HCT116 (cell line): ENCODE results near the gene PTTG1IP. TPM values are rescaled to one million over a fixed set of nuclear protein-coding genes. Genes with fewer than 3 reads are reported as not detected.

ENCODE experiments used
- ATAC-seq: fragments of 200-7000 bp; cut with Tn5 transposase; 2 replicates; pipeline ENCODE4 v1.9.1; 2020; ENCODE audit warnings: mild to moderate bottlenecking, moderate library complexity
- BruUV-seq: library from RNA; stranded (reverse); fragments of 400-500 nt; replicated peaks from 2 replicates; lab custom pipeline; 2021; lab: Mats Ljungman, UMichigan
- CTCF ChIA-PET: fragments of 300-600 bp; sonication (Branson Sonifier 250); formaldehyde crosslinking; loops from one replicate; lab custom pipeline; 2021; ENCODE audit warnings: antibody characterized with exemption; lab: Charles Lee
- POLR2A ChIA-PET: fragments of 300-600, 350-600 bp; sonication (Branson Sonifier 250); formaldehyde crosslinking; loops from one replicate; lab custom pipeline; 2021; ENCODE audit warnings: antibody characterized with exemption; lab: Charles Lee
- RAD21 ChIA-PET, 2 experiments: fragments of 300-600 bp; sonication (Branson Sonifier 250); formaldehyde crosslinking; loops; one replicate each; lab custom pipeline; 2023; ENCODE audit warnings: low total read pairs in 2 of 2; ENCODE audit not compliant: uncharacterized antibody in 2 of 2, unreplicated experiment in 2 of 2, low non-redundant PET in 1 of 2; lab: Charles Lee
- DNase-seq: peaks from one replicate; pipeline ENCODE4 v3.0.0-alpha.2; 2010; ENCODE audit warnings: low read depth, low spot score
- H2AFZ ChIP-seq: fragments of 200-600 bp; shearing (Covaris generic), sonication (generic); 2 replicates; pipeline ENCODE4 v1.6.1; 2017; ENCODE audit warnings: low read depth, mixed run types, mixed read lengths, antibody characterized with exemption, low read length; ENCODE audit not compliant: poor library complexity, severe bottlenecking
- H3K27ac ChIP-seq: 2 replicates; pipeline ENCODE4 v1.5.1; 2012; ENCODE audit warnings: low read depth, low read length
- H3K27me3 ChIP-seq: fragments of 200-600 bp; sonication (generic); 2 replicates; pipeline ENCODE4 v1.6.1; 2016; ENCODE audit warnings: mixed run types, low read length, mixed read lengths; ENCODE audit not compliant: insufficient read depth
- H3K36me3 ChIP-seq, 2 experiments: fragments of 200-500 bp in 1 of 2; fragments of 200-600 bp in 1 of 2; sonication (Bioruptor generic) in 1 of 2; sonication (generic) in 1 of 2; 2 replicates each; pipeline versions ENCODE4 v1.5.1 to v1.6.1; 2014 to 2016; ENCODE audit warnings: low read length in 2 of 2, inconsistent platforms in 1 of 2, mixed read lengths in 1 of 2, mixed run types in 1 of 2; ENCODE audit not compliant: insufficient read depth in 2 of 2, control insufficient read depth in 1 of 2
- H3K4me1 ChIP-seq, 2 experiments: fragments of 200-600 bp in 1 of 2; sonication (generic) in 1 of 2; 2 replicates each; pipeline versions ENCODE4 v1.5.1 to v1.6.1; 2012 to 2017; ENCODE audit warnings: low read length in 2 of 2, inconsistent platforms in 1 of 2, mild to moderate bottlenecking in 1 of 2, mixed read lengths in 1 of 2, mixed run types in 1 of 2, moderate library complexity in 1 of 2; ENCODE audit not compliant: insufficient read depth in 2 of 2, control insufficient read depth in 1 of 2
- H3K4me2 ChIP-seq: fragments of 200-600 bp; sonication (generic); 2 replicates; pipeline ENCODE4 v1.6.1; 2017; ENCODE audit warnings: mixed run types, low read length, mixed read lengths
- H3K4me3 ChIP-seq, 2 experiments: fragments of 200-600 bp in 1 of 2; sonication (generic) in 1 of 2; replicated peaks in 1 of 2; 2 replicates each; pipeline ENCODE4 v1.5.1; 2011 to 2016; ENCODE audit warnings: low read length in 2 of 2, control low read depth in 1 of 2, low read depth in 1 of 2, mild to moderate bottlenecking in 1 of 2, mixed read lengths in 1 of 2, mixed run types in 1 of 2
- H3K79me2 ChIP-seq: fragments of 200-600 bp; sonication (generic); 2 replicates; pipeline ENCODE4 v1.6.1; 2017; ENCODE audit warnings: mild to moderate bottlenecking, mixed run types, low read length, moderate library complexity, mixed read lengths; ENCODE audit not compliant: insufficient read depth
- H3K9ac ChIP-seq: fragments of 200-600 bp; sonication (generic); 2 replicates; pipeline ENCODE4 v1.6.1; 2016; ENCODE audit warnings: low read length, mixed read lengths
- H3K9me2 ChIP-seq: fragments of 200-600 bp; sonication (generic), shearing (Covaris generic); 2 replicates; pipeline ENCODE4 v1.6.1; 2017; ENCODE audit warnings: mixed run types, mild to moderate bottlenecking, moderate library complexity; ENCODE audit not compliant: insufficient read depth
- H3K9me3 ChIP-seq, 2 experiments: fragments of 200-500 bp in 1 of 2; fragments of 200-600 bp in 1 of 2; sonication (Bioruptor generic) in 1 of 2; sonication (generic) in 1 of 2; 2 replicates each; pipeline ENCODE4 v1.6.1; 2014 to 2017; ENCODE audit warnings: low read length in 2 of 2, mixed read lengths in 2 of 2, inconsistent platforms in 1 of 2, low read depth in 1 of 2, mild to moderate bottlenecking in 1 of 2, mixed run types in 1 of 2, moderate library complexity in 1 of 2; ENCODE audit not compliant: control insufficient read depth in 1 of 2, insufficient read depth in 1 of 2
- H4K20me1 ChIP-seq: fragments of 200-600 bp; sonication (generic), shearing (Covaris generic); 2 replicates; pipeline ENCODE4 v1.6.1; 2017; ENCODE audit warnings: mixed run types, mild to moderate bottlenecking, moderate library complexity; ENCODE audit not compliant: insufficient read depth
- CEBPB ChIP-seq: IDR thresholded peaks from 2 replicates; pipeline ENCODE4 v1.6.1; 2012; ENCODE audit warnings: low read depth
- EGR1 ChIP-seq: IDR thresholded peaks from 2 replicates; pipeline ENCODE4 v1.6.1; 2012; ENCODE audit warnings: low read depth
- ELF1 ChIP-seq: IDR thresholded peaks from 2 replicates; pipeline ENCODE4 v1.6.1; 2012; ENCODE audit warnings: low read depth, borderline replicate concordance
- EZH2 ChIP-seq: fragments of 200-600 bp; sonication (generic); IDR thresholded peaks from 2 replicates; pipeline ENCODE4 v1.6.1; 2017; ENCODE audit warnings: antibody characterized with exemption, mixed run types
- EZH2phosphoT487 ChIP-seq: fragments of 200-600 bp; IDR thresholded peaks from 2 replicates; pipeline ENCODE4 v1.6.1; 2018; ENCODE audit warnings: antibody characterized with exemption, borderline replicate concordance
- FOSL1 ChIP-seq: IDR thresholded peaks from 2 replicates; pipeline ENCODE4 v1.6.1; 2012; ENCODE audit warnings: low read depth
- POLR2A ChIP-seq: IDR thresholded peaks from 2 replicates; pipeline ENCODE4 v1.7.0; 2011; ENCODE audit warnings: borderline replicate concordance; ENCODE audit not compliant: insufficient read depth, insufficient read length; ENCODE audit errors: extremely low read depth
- POLR2AphosphoS5 ChIP-seq: IDR thresholded peaks from 2 replicates; pipeline ENCODE4 v1.6.1; 2011; ENCODE audit warnings: mild to moderate bottlenecking, low read depth, low read length, moderate library complexity
- RAD21 ChIP-seq: IDR thresholded peaks from 2 replicates; pipeline ENCODE4 v1.6.1; 2012; ENCODE audit warnings: low read depth, mild to moderate bottlenecking
- SIN3A ChIP-seq: IDR thresholded peaks from 2 replicates; pipeline ENCODE4 v1.6.1; 2012; ENCODE audit warnings: low read depth
- SRF ChIP-seq: IDR thresholded peaks from 2 replicates; pipeline ENCODE4 v1.6.1; 2012; ENCODE audit warnings: low read depth
- TCF7L2 ChIP-seq: IDR thresholded peaks from 2 replicates; pipeline ENCODE4 v1.7.0; 2011; ENCODE audit warnings: borderline replicate concordance, inconsistent platforms; ENCODE audit not compliant: insufficient read depth, insufficient read length; ENCODE audit errors: extremely low read depth
- YY1 ChIP-seq: IDR thresholded peaks from 2 replicates; pipeline ENCODE4 v1.6.1; 2011; ENCODE audit warnings: low read length, low read depth, moderate library complexity, mild to moderate bottlenecking; ENCODE audit not compliant: insufficient replicate concordance; ENCODE audit errors: extremely low read depth
- ZFX ChIP-seq: fragments of 450-650 bp; IDR thresholded peaks from 2 replicates; pipeline ENCODE4 v1.6.1; 2017
- ZNF274 ChIP-seq: fragments of 200-500 bp; sonication (Bioruptor generic); IDR thresholded peaks from 2 replicates; pipeline ENCODE4 v1.6.1; 2014; ENCODE audit warnings: mild to moderate bottlenecking, low read depth, low read length, inconsistent platforms
- intact Hi-C: fragments of 100-400 bp; cut with micrococcal nuclease; formaldehyde crosslinking; loops from 2 replicates; pipeline ENCODE4 v1.10.0; 2022
- total RNA-seq: library from RNA; stranded (reverse); gene quantifications from one replicate; pipeline ENCODE4 v1.2.1, GENCODE V29; 2021; ENCODE audit not compliant: unreplicated experiment
- TF ChIP-seq, protein P1 (sequence below): IDR thresholded peaks from 2 replicates; pipeline ENCODE4 v1.6.1; 2012; ENCODE audit warnings: low read depth
- TF ChIP-seq, protein P2 (sequence below): IDR thresholded peaks from 2 replicates; pipeline ENCODE4 v1.6.1; 2012
- TF ChIP-seq, protein P3 (sequence below), 3 experiments: fragments of 200-600 bp in 1 of 3; sonication (generic) in 1 of 3; IDR thresholded peaks in 2 of 3; conservative IDR thresholded peaks in 1 of 3; 2 replicates each; pipeline ENCODE4 v1.5.1; 2012 to 2017; ENCODE audit warnings: low read depth in 2 of 3, low read length in 2 of 3, antibody characterized with exemption in 1 of 3, borderline replicate concordance in 1 of 3, control low read depth in 1 of 3, mild to moderate bottlenecking in 1 of 3, mixed read lengths in 1 of 3, mixed run types in 1 of 3, moderate library complexity in 1 of 3; ENCODE audit not compliant: insufficient read depth in 1 of 3
- TF ChIP-seq, protein P4 (sequence below): IDR thresholded peaks from 2 replicates; pipeline ENCODE4 v1.6.1; 2011; ENCODE audit warnings: mild to moderate bottlenecking, low read length, moderate library complexity; ENCODE audit not compliant: insufficient replicate concordance; ENCODE audit errors: extremely low read depth
- TF ChIP-seq, protein P5 (sequence below): IDR thresholded peaks from 2 replicates; pipeline ENCODE4 v1.6.1; 2012

The PTTG1IP gene
- total RNA-seq, 1 experiment from 2014 or later, result 83.4 TPM

DNA sequence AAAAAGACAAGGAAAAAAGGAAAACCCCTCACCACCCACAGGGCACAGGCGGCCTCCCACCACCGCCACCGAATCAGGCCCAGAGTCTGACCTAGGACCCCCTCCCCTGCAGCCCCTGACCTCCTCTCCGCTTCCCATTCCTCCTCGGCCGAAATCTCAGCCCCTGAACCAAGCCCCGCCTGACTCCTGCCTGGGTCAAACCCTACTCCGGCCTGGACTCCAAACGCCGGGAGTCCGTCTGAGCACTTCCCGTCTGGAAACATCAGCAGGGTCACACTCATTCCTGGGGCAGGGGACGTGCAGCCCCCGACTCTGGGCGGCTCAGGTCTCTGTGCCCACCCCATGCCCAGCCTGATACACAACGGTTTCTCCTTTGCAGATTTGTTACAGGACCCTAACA, 29.2 kb downstream of the PTTG1IP start:
- BruUV-seq, result no TSS peak
- no peak for DNase-seq
- CTCF ChIA-PET, result no interaction called here
- POLR2A ChIA-PET, result no interaction called here
- Histone ChIP-seq H3K9me3 (no peaks in the 10 kb centered on the region), H3K4me1 (peaks cover 10 to 17% of the 10 kb centered on the region in 2 experiments; a peak in 3 of 4 replicates), H3K4me2 (no peak overlapping the region), H3K27ac (no peak overlapping the region), H3K27me3 (no peaks in the 10 kb centered on the region), H3K9me2 (no peaks in the 10 kb centered on the region), H2AFZ (no peak overlapping the region), H3K36me3 (no peaks in the 10 kb centered on the region), H3K79me2 (no peaks in the 10 kb centered on the region), H3K4me3 (no peak overlapping the region), H3K9ac (no peak overlapping the region), H4K20me1 (no peaks in the 10 kb centered on the region)
- TF ChIP-seq YY1, result no peak
- TF ChIP-seq CEBPB, result no peak
- TF ChIP-seq, protein P1, sequence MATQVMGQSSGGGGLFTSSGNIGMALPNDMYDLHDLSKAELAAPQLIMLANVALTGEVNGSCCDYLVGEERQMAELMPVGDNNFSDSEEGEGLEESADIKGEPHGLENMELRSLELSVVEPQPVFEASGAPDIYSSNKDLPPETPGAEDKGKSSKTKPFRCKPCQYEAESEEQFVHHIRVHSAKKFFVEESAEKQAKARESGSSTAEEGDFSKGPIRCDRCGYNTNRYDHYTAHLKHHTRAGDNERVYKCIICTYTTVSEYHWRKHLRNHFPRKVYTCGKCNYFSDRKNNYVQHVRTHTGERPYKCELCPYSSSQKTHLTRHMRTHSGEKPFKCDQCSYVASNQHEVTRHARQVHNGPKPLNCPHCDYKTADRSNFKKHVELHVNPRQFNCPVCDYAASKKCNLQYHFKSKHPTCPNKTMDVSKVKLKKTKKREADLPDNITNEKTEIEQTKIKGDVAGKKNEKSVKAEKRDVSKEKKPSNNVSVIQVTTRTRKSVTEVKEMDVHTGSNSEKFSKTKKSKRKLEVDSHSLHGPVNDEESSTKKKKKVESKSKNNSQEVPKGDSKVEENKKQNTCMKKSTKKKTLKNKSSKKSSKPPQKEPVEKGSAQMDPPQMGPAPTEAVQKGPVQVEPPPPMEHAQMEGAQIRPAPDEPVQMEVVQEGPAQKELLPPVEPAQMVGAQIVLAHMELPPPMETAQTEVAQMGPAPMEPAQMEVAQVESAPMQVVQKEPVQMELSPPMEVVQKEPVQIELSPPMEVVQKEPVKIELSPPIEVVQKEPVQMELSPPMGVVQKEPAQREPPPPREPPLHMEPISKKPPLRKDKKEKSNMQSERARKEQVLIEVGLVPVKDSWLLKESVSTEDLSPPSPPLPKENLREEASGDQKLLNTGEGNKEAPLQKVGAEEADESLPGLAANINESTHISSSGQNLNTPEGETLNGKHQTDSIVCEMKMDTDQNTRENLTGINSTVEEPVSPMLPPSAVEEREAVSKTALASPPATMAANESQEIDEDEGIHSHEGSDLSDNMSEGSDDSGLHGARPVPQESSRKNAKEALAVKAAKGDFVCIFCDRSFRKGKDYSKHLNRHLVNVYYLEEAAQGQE, result no peak
- no peak for TF ChIP-seq ELF1
- TF ChIP-seq, protein P2, sequence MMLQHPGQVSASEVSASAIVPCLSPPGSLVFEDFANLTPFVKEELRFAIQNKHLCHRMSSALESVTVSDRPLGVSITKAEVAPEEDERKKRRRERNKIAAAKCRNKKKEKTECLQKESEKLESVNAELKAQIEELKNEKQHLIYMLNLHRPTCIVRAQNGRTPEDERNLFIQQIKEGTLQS, result no peak
- no peak for TF ChIP-seq EZH2phosphoT487
- TF ChIP-seq TCF7L2, result no peak
- TF ChIP-seq, protein P3, sequence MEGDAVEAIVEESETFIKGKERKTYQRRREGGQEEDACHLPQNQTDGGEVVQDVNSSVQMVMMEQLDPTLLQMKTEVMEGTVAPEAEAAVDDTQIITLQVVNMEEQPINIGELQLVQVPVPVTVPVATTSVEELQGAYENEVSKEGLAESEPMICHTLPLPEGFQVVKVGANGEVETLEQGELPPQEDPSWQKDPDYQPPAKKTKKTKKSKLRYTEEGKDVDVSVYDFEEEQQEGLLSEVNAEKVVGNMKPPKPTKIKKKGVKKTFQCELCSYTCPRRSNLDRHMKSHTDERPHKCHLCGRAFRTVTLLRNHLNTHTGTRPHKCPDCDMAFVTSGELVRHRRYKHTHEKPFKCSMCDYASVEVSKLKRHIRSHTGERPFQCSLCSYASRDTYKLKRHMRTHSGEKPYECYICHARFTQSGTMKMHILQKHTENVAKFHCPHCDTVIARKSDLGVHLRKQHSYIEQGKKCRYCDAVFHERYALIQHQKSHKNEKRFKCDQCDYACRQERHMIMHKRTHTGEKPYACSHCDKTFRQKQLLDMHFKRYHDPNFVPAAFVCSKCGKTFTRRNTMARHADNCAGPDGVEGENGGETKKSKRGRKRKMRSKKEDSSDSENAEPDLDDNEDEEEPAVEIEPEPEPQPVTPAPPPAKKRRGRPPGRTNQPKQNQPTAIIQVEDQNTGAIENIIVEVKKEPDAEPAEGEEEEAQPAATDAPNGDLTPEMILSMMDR (IDR thresholded peaks at IDR 0.05 in 2 of 3, conservative IDR thresholded peaks at IDR 0.05 in 1 of 3; ENCODE audit: borderline replicate concordance in 1 of 3, insufficient read depth in 1 of 3, low read depth in 2 of 3, low read length in 2 of 3), result no peak
- TF ChIP-seq EZH2, result no peak
- no peak for TF ChIP-seq ZFX
- TF ChIP-seq ZNF274, result no peak
- no peak for TF ChIP-seq EGR1
- TF ChIP-seq, protein P4, sequence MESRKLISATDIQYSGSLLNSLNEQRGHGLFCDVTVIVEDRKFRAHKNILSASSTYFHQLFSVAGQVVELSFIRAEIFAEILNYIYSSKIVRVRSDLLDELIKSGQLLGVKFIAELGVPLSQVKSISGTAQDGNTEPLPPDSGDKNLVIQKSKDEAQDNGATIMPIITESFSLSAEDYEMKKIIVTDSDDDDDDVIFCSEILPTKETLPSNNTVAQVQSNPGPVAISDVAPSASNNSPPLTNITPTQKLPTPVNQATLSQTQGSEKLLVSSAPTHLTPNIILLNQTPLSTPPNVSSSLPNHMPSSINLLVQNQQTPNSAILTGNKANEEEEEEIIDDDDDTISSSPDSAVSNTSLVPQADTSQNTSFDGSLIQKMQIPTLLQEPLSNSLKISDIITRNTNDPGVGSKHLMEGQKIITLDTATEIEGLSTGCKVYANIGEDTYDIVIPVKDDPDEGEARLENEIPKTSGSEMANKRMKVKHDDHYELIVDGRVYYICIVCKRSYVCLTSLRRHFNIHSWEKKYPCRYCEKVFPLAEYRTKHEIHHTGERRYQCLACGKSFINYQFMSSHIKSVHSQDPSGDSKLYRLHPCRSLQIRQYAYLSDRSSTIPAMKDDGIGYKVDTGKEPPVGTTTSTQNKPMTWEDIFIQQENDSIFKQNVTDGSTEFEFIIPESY, result no peak
- TF ChIP-seq RAD21, result no peak
- TF ChIP-seq, protein P5, sequence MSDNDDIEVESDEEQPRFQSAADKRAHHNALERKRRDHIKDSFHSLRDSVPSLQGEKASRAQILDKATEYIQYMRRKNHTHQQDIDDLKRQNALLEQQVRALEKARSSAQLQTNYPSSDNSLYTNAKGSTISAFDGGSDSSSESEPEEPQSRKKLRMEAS, result no peak
- no peak for TF ChIP-seq FOSL1
- no peak for TF ChIP-seq SRF
- no peak for TF ChIP-seq POLR2AphosphoS5
- TF ChIP-seq SIN3A, result no peak
- TF ChIP-seq POLR2A, result no peak
- intact Hi-C loops, result no loop called here
- no peak for ATAC-seq
- RAD21 ChIA-PET, result no interaction called here
